Neural cell (in vitro differentiated cells): ENCODE data around the gene FBP1.

Experiments
- CTCF ChIP-seq: fragments of 450-650 bp; IDR thresholded peaks from 2 replicates; pipeline ENCODE4 v1.5.1; 2014; ENCODE audit warnings: antibody characterized with exemption, mild to moderate bottlenecking, moderate library complexity; ENCODE audit not compliant: poor library complexity, severe bottlenecking
- EP300 ChIP-seq: fragments of 450-650 bp; conservative IDR thresholded peaks from 2 replicates; pipeline ENCODE4 v1.6.1; 2014; ENCODE audit warnings: antibody characterized with exemption, mild to moderate bottlenecking, moderate library complexity; ENCODE audit not compliant: poor library complexity, severe bottlenecking
- EZH2 ChIP-seq: fragments of 200-600, 300-800 bp; shearing (Covaris generic), sonication (generic); IDR thresholded peaks from 2 replicates; pipeline ENCODE4 v1.6.1; 2014; ENCODE audit warnings: antibody characterized with exemption, low read length, borderline replicate concordance, mild to moderate bottlenecking; ENCODE audit not compliant: insufficient read depth, poor library complexity, severe bottlenecking
- POLR2AphosphoS5 ChIP-seq: IDR thresholded peaks from 2 replicates; pipeline ENCODE4 v1.6.1; 2012
- RAD21 ChIP-seq: fragments of 450-650 bp; conservative IDR thresholded peaks from 2 replicates; pipeline ENCODE4 v1.6.1; 2014; ENCODE audit warnings: antibody characterized with exemption, mild to moderate bottlenecking, moderate library complexity
- REST ChIP-seq: IDR thresholded peaks from 2 replicates; pipeline ENCODE4 v1.6.1; 2012; ENCODE audit warnings: borderline replicate concordance
- SMC3 ChIP-seq: fragments of 450-650 bp; conservative IDR thresholded peaks from 2 replicates; pipeline ENCODE4 v1.6.1; 2014; ENCODE audit warnings: antibody characterized with exemption, mild to moderate bottlenecking, moderate library complexity; ENCODE audit not compliant: poor library complexity
- TAF1 ChIP-seq: IDR thresholded peaks from 2 replicates; pipeline ENCODE4 v1.6.1; 2012; ENCODE audit warnings: low read depth

DNA sequence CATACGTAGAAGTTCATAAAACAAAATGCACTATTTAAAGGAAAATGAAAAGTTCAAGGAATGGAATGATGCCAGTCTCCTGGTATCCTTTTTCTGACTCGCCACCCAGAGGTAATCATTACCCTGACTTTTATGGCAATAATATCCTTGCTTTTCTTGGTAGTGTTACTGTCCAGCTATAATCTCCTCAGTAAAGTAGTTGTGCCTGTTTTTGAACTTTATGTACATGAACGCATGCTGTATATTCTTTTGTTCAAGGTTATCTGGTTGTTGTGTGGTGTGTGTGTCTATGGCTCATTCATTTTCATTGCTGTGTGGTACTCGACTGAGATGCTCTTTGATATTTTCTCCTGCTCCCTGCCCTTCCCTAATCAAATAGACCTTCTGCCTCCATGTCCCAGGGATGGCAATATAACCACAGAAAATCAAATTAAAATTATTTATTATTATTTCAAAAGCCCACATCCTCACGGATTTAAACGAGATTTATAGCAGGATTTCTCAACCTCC, 29.2 kb upstream of the FBP1 start:
- TF ChIP-seq CTCF, result no peak
- no peak for TF ChIP-seq EZH2
- TF ChIP-seq EP300, result no peak
- TF ChIP-seq POLR2AphosphoS5, result no peak
- TF ChIP-seq REST, result no peak
- TF ChIP-seq TAF1, result no peak
- no peak for TF ChIP-seq SMC3
- no peak for TF ChIP-seq RAD21
